Mammary microvascular endothelial cell (primary cell): ENCODE measurements around the gene ENTREP1. TPM values are rescaled to one million over a fixed set of nuclear protein-coding genes. Genes with fewer than 3 reads are reported as not detected.

Experiments
- total RNA-seq: library from RNA; depleted of rRNA; stranded (reverse); fragments of >200 nt; gene quantifications from 2 replicates; pipeline ENCODE4 v1.2.3, GENCODE V29; 2015

ENTREP1 gene
- total RNA-seq = 3.3 and 3.7 TPM in 2 replicates

GRCh38 chr9:69324549-69325401 lies at the start of gene ENTREP1:
Gene ENTREP1 (plus strand): TSS chr9:69325215. CDS start chr9:69325310, 95 bp downstream.

Other genes with a start within 250 kb of the ENTREP1 start
- gene TJP2, start 150.9 kb upstream of the ENTREP1 start, total RNA-seq = 342 and 391 TPM in 2 replicates